Coronary artery (tissue), 2 donors: ENCODE measurements around the gene ERP29.
"Not testable (repeated sequence)": the region's sequence is repeated elsewhere in the genome, so short reads cannot be mapped to it uniquely, and the experiment has no call there.

ENCODE experiments used
- DNase-seq: peaks from one replicate; pipeline ENCODE4 v3.0.0-alpha.2; 2017; ENCODE audit warnings: low spot score
- H3K27ac ChIP-seq, 2 donors: fragments of 200-600 bp; sonication (generic); one replicate each; pipeline ENCODE4 v1.5.1; 2016 to 2019
- H3K4me3 ChIP-seq: fragments of 200-600 bp; sonication (generic); 2 replicates; pipeline ENCODE4 v1.5.1; 2016; ENCODE audit warnings: mild to moderate bottlenecking, moderate library complexity
- CTCF ChIP-seq: fragments of 200-600 bp; sonication (generic); IDR thresholded peaks from one replicate; pipeline ENCODE4 v1.5.1; 2019; ENCODE audit warnings: antibody characterized with exemption

Gene ERP29

GRCh38 chr12:112035219-112035785, 22.1 kb downstream of the ERP29 start:
- H3K27ac ChIP-seq, result no peak overlapping the region
- no peak overlapping the region for H3K4me3 ChIP-seq
- DNase-seq, result no peak
- no peak for TF ChIP-seq CTCF

- H3K4me3 ChIP-seq, H3K27ac ChIP-seq, DNase-seq: not testable (repeated sequence)
These were observed 23.4 kb downstream of the ERP29 start for GRCh38 chr12:112036614-112037013.

- no peak overlapping the region for H3K4me3 ChIP-seq
- H3K27ac ChIP-seq, result no peak overlapping the region
- no peak for TF ChIP-seq CTCF
- no peak for DNase-seq
These were observed 32.8 kb downstream of the ERP29 start for GRCh38 chr12:112046003-112046402.

- no peak overlapping the region for H3K27ac ChIP-seq
- no peak overlapping the region for H3K4me3 ChIP-seq
- TF ChIP-seq CTCF, result no peak
- DNase-seq, result no peak
These were observed 36.1 kb downstream of the ERP29 start for GRCh38 chr12:112049351-112049750.

GRCh38 chr12:112061137-112061536, 47.9 kb downstream of the ERP29 start:
- no peak for DNase-seq
- Histone ChIP-seq H3K27ac (no peak overlapping the region), H3K4me3 (no peak overlapping the region)
- no peak for TF ChIP-seq CTCF

GRCh38 chr12:112063273-112063672, 50.0 kb downstream of the ERP29 start:
- no peak for DNase-seq

GRCh38 chr12:112066566-112066965, 53.3 kb downstream of the ERP29 start:
- TF ChIP-seq CTCF, result no peak

More at GRCh38 chr12:112063273-112063672, 50.0 kb downstream of the ERP29 start:
- no peak for TF ChIP-seq CTCF
- Histone ChIP-seq H3K27ac (no peak overlapping the region), H3K4me3 (no peak overlapping the region)

More at GRCh38 chr12:112066566-112066965, 53.3 kb downstream of the ERP29 start:
- Histone ChIP-seq H3K27ac (no peak overlapping the region), H3K4me3 (no peak overlapping the region)
- no peak for DNase-seq
